SIG-M5 (cell line): ENCODE measurements around the gene KRTAP5-7.
"Not testable (repeated sequence)": the region's sequence is repeated elsewhere in the genome, so short reads cannot be mapped to it uniquely, and the experiment has no call there.

ENCODE experiments used
- DNase-seq: peaks from one replicate; lab custom pipeline; 2025; lab: John Stamatoyannopoulos, UW

KRTAP5-7 gene

GRCh38 chr11:71558996-71559395, 31.9 kb downstream of the KRTAP5-7 start:
- DNase-seq, result no peak

- DNase-seq, result no peak
These were observed 35.1 kb downstream of the KRTAP5-7 start for GRCh38 chr11:71562120-71562519.

GRCh38 chr11:71563406-71563805, 36.3 kb downstream of the KRTAP5-7 start:
- DNase-seq, result no peak

GRCh38 chr11:71564430-71564829, 37.4 kb downstream of the KRTAP5-7 start:
- DNase-seq, result no peak

GRCh38 chr11:71565263-71565662, 38.2 kb downstream of the KRTAP5-7 start, which contains the start of gene KRTAP5-10:
Gene KRTAP5-10 (plus strand): TSS chr11:71565563. CDS start chr11:71565588, 25 bp downstream.
- DNase-seq, result no peak

- no peak for DNase-seq
These were observed 39.1 kb downstream of the KRTAP5-7 start for GRCh38 chr11:71566081-71566620.

- DNase-seq, result not testable (repeated sequence)
These were observed 39.8 kb downstream of the KRTAP5-7 start for GRCh38 chr11:71566626-71567599.

- DNase-seq, result not testable (repeated sequence)
These were observed 40.6 kb downstream of the KRTAP5-7 start for GRCh38 chr11:71567633-71568032.

GRCh38 chr11:71568704-71569349, 41.8 kb downstream of the KRTAP5-7 start:
- no peak for DNase-seq

- not testable (repeated sequence) for DNase-seq
These were observed 44.2 kb downstream of the KRTAP5-7 start for GRCh38 chr11:71571101-71571850.

GRCh38 chr11:71572811-71573210, 45.7 kb downstream of the KRTAP5-7 start:
- DNase-seq, result no peak

GRCh38 chr11:71574418-71574817, 47.4 kb downstream of the KRTAP5-7 start:
- DNase-seq, result no peak

GRCh38 chr11:71575723-71576424, 48.8 kb downstream of the KRTAP5-7 start:
- no peak for DNase-seq

- DNase-seq, result not testable (repeated sequence)
These were observed 49.8 kb downstream of the KRTAP5-7 start for GRCh38 chr11:71576688-71577465.

- DNase-seq, result no peak
These were observed 50.5 kb downstream of the KRTAP5-7 start for GRCh38 chr11:71577469-71578004.
